HEK293 (cell line): ENCODE results near the gene OR5I1.
"Not testable (repeated sequence)": the region's sequence is repeated elsewhere in the genome, so short reads cannot be mapped to it uniquely, and the experiment has no call there.

Source experiments
- GLIS1 ChIP-seq: fragments of 450-650 bp; formaldehyde crosslinking; IDR thresholded peaks from 2 replicates; pipeline ENCODE4 v1.5.1; 2016; ENCODE audit warnings: missing biosample characterization, missing genetic modification characterization
- TRIM28 ChIP-seq: IDR thresholded peaks from 2 replicates; pipeline ENCODE4 v1.6.1; 2011; ENCODE audit warnings: low read length, control low read depth, borderline replicate concordance
- ZFP3 ChIP-seq: fragments of 450-650 bp; formaldehyde crosslinking; IDR thresholded peaks from 2 replicates; pipeline ENCODE4 v1.5.1; 2016; ENCODE audit warnings: low read depth, missing biosample characterization, missing genetic modification characterization
- ZNF121 ChIP-seq: fragments of 450-650 bp; formaldehyde crosslinking; IDR thresholded peaks from 2 replicates; pipeline ENCODE4 v1.5.1; 2016; ENCODE audit warnings: missing biosample characterization, missing genetic modification characterization
- TF ChIP-seq, protein P1 (sequence below): fragments of 450-650 bp; formaldehyde crosslinking; IDR thresholded peaks from 2 replicates; pipeline ENCODE4 v1.5.1; 2016; ENCODE audit warnings: missing biosample characterization, missing genetic modification characterization
- TF ChIP-seq, protein P2 (sequence below): fragments of 450-650 bp; formaldehyde crosslinking; IDR thresholded peaks from 2 replicates; pipeline ENCODE4 v1.5.1; 2016; ENCODE audit warnings: missing biosample characterization, missing genetic modification characterization

DNA sequence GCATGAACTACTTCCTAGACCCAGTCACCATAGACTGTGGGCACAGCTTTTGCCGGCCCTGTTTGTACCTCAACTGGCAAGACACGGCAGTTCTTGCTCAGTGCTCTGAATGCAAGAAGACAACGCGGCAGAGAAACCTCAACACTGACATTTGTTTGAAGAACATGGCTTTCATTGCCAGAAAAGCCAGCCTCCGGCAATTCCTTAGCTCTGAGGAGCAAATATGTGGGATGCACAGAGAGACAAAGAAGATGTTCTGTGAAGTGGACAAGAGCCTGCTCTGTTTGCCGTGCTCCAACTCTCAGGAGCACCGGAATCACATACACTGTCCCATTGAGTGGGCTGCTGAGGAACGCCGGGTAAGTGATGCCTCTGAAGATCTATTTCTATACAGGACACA is 50.7 kb downstream of the OR5I1 start:
- TF ChIP-seq ZNF121; TRIM28; ZFP3 (tag by site-specific recombination); GLIS1 (tag by site-specific recombination): not testable (repeated sequence)
- TF ChIP-seq, protein P1, sequence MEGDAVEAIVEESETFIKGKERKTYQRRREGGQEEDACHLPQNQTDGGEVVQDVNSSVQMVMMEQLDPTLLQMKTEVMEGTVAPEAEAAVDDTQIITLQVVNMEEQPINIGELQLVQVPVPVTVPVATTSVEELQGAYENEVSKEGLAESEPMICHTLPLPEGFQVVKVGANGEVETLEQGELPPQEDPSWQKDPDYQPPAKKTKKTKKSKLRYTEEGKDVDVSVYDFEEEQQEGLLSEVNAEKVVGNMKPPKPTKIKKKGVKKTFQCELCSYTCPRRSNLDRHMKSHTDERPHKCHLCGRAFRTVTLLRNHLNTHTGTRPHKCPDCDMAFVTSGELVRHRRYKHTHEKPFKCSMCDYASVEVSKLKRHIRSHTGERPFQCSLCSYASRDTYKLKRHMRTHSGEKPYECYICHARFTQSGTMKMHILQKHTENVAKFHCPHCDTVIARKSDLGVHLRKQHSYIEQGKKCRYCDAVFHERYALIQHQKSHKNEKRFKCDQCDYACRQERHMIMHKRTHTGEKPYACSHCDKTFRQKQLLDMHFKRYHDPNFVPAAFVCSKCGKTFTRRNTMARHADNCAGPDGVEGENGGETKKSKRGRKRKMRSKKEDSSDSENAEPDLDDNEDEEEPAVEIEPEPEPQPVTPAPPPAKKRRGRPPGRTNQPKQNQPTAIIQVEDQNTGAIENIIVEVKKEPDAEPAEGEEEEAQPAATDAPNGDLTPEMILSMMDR: not testable (repeated sequence)
- TF ChIP-seq, protein P2, sequence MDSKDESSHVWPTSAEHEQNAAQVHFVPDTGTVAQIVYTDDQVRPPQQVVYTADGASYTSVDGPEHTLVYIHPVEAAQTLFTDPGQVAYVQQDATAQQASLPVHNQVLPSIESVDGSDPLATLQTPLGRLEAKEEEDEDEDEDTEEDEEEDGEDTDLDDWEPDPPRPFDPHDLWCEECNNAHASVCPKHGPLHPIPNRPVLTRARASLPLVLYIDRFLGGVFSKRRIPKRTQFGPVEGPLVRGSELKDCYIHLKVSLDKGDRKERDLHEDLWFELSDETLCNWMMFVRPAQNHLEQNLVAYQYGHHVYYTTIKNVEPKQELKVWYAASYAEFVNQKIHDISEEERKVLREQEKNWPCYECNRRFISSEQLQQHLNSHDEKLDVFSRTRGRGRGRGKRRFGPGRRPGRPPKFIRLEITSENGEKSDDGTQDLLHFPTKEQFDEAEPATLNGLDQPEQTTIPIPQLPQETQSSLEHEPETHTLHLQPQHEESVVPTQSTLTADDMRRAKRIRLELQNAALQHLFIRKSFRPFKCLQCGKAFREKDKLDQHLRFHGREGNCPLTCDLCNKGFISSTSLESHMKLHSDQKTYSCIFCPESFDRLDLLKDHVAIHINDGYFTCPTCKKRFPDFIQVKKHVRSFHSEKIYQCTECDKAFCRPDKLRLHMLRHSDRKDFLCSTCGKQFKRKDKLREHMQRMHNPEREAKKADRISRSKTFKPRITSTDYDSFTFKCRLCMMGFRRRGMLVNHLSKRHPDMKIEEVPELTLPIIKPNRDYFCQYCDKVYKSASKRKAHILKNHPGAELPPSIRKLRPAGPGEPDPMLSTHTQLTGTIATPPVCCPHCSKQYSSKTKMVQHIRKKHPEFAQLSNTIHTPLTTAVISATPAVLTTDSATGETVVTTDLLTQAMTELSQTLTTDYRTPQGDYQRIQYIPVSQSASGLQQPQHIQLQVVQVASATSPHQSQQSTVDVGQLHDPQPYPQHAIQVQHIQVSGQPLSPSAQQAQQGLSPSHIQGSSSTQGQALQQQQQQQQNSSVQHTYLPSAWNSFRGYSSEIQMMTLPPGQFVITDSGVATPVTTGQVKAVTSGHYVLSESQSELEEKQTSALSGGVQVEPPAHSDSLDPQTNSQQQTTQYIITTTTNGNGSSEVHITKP (tag by site-specific recombination): not testable (repeated sequence)
